ENCODE measurements around the gene PRLR.
"Not testable (repeated sequence)": the region's sequence is repeated elsewhere in the genome, so short reads cannot be mapped to it uniquely, and the experiment has no call there.

PRLR gene

DNA sequence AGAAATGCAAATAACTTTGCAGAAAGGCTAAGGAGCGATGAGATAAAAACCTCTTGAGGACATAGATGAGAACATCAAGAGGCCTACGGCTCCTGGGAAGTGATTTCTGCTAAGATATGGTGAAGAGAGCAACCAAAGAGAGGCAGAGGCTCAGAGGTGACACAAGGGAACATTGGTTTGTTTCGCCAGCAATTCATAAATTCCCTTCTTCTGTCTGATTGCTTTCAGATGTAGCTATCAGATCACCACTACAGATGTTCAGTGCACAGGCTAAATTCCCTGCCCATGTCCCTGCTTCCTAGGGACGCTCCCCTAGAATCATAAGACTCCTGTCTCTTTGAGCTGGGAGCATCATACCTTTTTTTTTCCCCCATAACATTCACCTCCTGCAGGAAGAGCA, 193.8 kb downstream of the PRLR start:
- Histone ChIP-seq H3K27ac (ENCODE audit: low read length) (no peak overlapping the region), H3K79me2 (ENCODE audit: insufficient read depth, low read length) (no peaks in the 10 kb centered on the region), H3K9me3 (ENCODE audit: insufficient read depth, low read length, severe bottlenecking) (no peaks in the 10 kb centered on the region), H3K4me1 (ENCODE audit: insufficient read depth, low read length) (no peaks in the 10 kb centered on the region), H4K20me1 (ENCODE audit: insufficient read depth, low read length) (no peaks in the 10 kb centered on the region), H3K9ac (ENCODE audit: low read depth, low read length) (no peak overlapping the region), H3K4me3 (ENCODE audit: low read depth in 1 of 2, low read length in 2 of 2) (no peak overlapping the region), H2AFZ (ENCODE audit: low read depth, low read length) (no peak overlapping the region), H3K36me3 (ENCODE audit: insufficient read depth, low read length) (no peaks in the 10 kb centered on the region), H3K4me2 (ENCODE audit: insufficient read depth, low read length) (no peak overlapping the region), H3K27me3 (ENCODE audit: insufficient read depth, low read length, poor library complexity) (peaks cover 8% of the 10 kb centered on the region)
- no peak for DNase-seq
- ATAC-seq (ENCODE audit: insufficient read depth, low read depth) = no peak
- no peak for TF ChIP-seq EZH2 (IDR thresholded peaks at IDR 0.05; ENCODE audit: borderline replicate concordance, low read depth, low read length, severe bottlenecking)
- TF ChIP-seq, protein P1, sequence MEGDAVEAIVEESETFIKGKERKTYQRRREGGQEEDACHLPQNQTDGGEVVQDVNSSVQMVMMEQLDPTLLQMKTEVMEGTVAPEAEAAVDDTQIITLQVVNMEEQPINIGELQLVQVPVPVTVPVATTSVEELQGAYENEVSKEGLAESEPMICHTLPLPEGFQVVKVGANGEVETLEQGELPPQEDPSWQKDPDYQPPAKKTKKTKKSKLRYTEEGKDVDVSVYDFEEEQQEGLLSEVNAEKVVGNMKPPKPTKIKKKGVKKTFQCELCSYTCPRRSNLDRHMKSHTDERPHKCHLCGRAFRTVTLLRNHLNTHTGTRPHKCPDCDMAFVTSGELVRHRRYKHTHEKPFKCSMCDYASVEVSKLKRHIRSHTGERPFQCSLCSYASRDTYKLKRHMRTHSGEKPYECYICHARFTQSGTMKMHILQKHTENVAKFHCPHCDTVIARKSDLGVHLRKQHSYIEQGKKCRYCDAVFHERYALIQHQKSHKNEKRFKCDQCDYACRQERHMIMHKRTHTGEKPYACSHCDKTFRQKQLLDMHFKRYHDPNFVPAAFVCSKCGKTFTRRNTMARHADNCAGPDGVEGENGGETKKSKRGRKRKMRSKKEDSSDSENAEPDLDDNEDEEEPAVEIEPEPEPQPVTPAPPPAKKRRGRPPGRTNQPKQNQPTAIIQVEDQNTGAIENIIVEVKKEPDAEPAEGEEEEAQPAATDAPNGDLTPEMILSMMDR (IDR thresholded peaks at IDR 0.05; ENCODE audit: borderline replicate concordance, extremely low read depth, low read length, poor library complexity, severe bottlenecking) = no peak

DNA sequence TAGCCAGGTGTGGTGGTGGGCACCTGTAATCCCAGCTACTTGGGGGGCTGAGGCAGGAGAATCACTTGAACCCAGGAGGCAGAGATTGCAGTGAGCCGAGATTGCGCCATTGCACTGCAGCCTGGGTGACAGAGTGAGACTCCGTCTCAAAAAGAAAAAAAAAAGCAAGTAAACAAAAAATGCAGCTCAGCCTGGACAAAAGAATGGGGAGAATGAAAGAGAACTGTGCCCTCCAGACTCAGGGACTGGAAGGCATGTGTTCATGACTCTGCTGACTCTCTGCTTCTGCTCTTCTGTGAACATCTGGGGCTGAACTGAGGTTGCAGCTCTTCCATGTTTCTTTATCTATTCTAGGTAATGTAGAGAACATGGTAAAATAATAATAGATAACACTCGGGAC, 194.4 kb downstream of the PRLR start:
- not testable (repeated sequence) for H3K4me1 ChIP-seq (ENCODE audit: insufficient read depth, low read length); H3K27me3 ChIP-seq (ENCODE audit: insufficient read depth, low read length, poor library complexity); H3K4me3 ChIP-seq (ENCODE audit: low read depth in 1 of 2, low read length in 2 of 2); H3K27ac ChIP-seq (ENCODE audit: low read length); H3K9me3 ChIP-seq (ENCODE audit: insufficient read depth, low read length, severe bottlenecking); H3K36me3 ChIP-seq (ENCODE audit: insufficient read depth, low read length); H3K79me2 ChIP-seq (ENCODE audit: insufficient read depth, low read length); DNase-seq; H3K9ac ChIP-seq (ENCODE audit: low read depth, low read length); ATAC-seq (ENCODE audit: insufficient read depth, low read depth); H3K4me2 ChIP-seq (ENCODE audit: insufficient read depth, low read length); H4K20me1 ChIP-seq (ENCODE audit: insufficient read depth, low read length); H2AFZ ChIP-seq (ENCODE audit: low read depth, low read length)

DNA sequence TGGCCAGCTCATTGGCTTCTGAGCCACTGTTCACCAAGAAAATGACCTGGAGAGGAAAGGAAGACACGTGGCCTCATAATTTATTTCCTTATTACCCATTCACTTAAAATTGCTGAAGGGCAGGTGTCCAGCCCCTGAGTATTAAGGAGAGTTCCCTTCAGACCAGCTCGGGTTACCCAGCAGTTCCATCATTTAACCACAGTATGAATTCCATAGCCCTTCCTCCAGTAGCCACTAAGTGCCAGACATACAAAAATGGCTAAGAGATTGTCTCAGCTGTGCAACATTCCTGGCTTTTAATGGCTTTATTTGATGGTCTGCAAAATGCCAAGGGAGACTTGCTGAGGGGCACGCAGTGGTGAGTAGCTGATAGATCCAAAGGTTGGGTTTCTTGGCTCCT, 195.0 kb downstream of the PRLR start:
- no peaks in the 10 kb centered on the region for H3K4me1 ChIP-seq (ENCODE audit: insufficient read depth, low read length)
- no peak overlapping the region for H3K27ac ChIP-seq (ENCODE audit: low read length)
- H3K9me3 ChIP-seq (ENCODE audit: insufficient read depth, low read length, severe bottlenecking) = no peaks in the 10 kb centered on the region
- DNase-seq = no peak
- no peaks in the 10 kb centered on the region for H3K36me3 ChIP-seq (ENCODE audit: insufficient read depth, low read length)
- ATAC-seq (ENCODE audit: insufficient read depth, low read depth) = no peak
- TF ChIP-seq EZH2 (IDR thresholded peaks at IDR 0.05; ENCODE audit: borderline replicate concordance, low read depth, low read length, severe bottlenecking) = no peak
- TF ChIP-seq, protein P1 (IDR thresholded peaks at IDR 0.05; ENCODE audit: borderline replicate concordance, extremely low read depth, low read length, poor library complexity, severe bottlenecking) = no peak
- H2AFZ ChIP-seq (ENCODE audit: low read depth, low read length) = no peak overlapping the region
- H3K4me3 ChIP-seq (ENCODE audit: low read depth in 1 of 2, low read length in 2 of 2) = no peak overlapping the region
- no peak overlapping the region for H3K9ac ChIP-seq (ENCODE audit: low read depth, low read length)
- no peaks in the 10 kb centered on the region for H4K20me1 ChIP-seq (ENCODE audit: insufficient read depth, low read length)
- no peak overlapping the region for H3K4me2 ChIP-seq (ENCODE audit: insufficient read depth, low read length)
- H3K79me2 ChIP-seq (ENCODE audit: insufficient read depth, low read length) = no peaks in the 10 kb centered on the region
- H3K27me3 ChIP-seq (ENCODE audit: insufficient read depth, low read length, poor library complexity) = peaks cover 7% of the 10 kb centered on the region

DNA sequence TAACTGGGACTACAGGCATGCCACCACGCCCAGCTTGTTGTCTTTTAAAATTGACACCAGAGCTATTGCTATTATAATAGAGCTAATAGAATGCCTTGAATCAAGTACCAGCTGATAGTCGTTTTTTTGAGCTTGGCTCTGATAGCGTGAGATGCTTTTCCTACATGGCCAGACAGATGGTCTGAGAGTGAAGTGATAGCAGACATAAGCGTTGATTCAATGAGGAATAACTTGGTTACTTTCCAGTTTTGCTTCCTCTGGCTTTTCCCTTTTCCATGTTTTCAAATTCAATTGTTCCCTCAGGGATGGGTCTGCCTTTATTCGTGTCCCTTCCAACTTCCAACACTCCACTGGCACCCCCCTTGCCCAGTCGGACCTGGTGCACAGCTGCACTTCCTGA, 197.9 kb downstream of the PRLR start:
- Histone ChIP-seq H3K27me3 (ENCODE audit: insufficient read depth, low read length, poor library complexity) (peaks cover 15% of the 10 kb centered on the region), H3K4me2 (ENCODE audit: insufficient read depth, low read length) (no peak overlapping the region), H2AFZ (ENCODE audit: low read depth, low read length) (no peak overlapping the region)

More for the DNA sequence above, 197.9 kb downstream of the PRLR start:
- no peaks in the 10 kb centered on the region for H4K20me1 ChIP-seq (ENCODE audit: insufficient read depth, low read length)
- DNase-seq = no peak
- ATAC-seq (ENCODE audit: insufficient read depth, low read depth) = no peak
- no peaks in the 10 kb centered on the region for H3K9me3 ChIP-seq (ENCODE audit: insufficient read depth, low read length, severe bottlenecking)
- TF ChIP-seq EZH2 (IDR thresholded peaks at IDR 0.05; ENCODE audit: borderline replicate concordance, low read depth, low read length, severe bottlenecking) = no peak
- TF ChIP-seq, protein P1 (IDR thresholded peaks at IDR 0.05; ENCODE audit: borderline replicate concordance, extremely low read depth, low read length, poor library complexity, severe bottlenecking) = no peak
- H3K27ac ChIP-seq (ENCODE audit: low read length) = no peak overlapping the region
- H3K4me1 ChIP-seq (ENCODE audit: insufficient read depth, low read length) = no peaks in the 10 kb centered on the region
- no peak overlapping the region for H3K4me3 ChIP-seq (ENCODE audit: low read depth in 1 of 2, low read length in 2 of 2)
- no peaks in the 10 kb centered on the region for H3K79me2 ChIP-seq (ENCODE audit: insufficient read depth, low read length)
- no peak overlapping the region for H3K9ac ChIP-seq (ENCODE audit: low read depth, low read length)
- H3K36me3 ChIP-seq (ENCODE audit: insufficient read depth, low read length) = no peaks in the 10 kb centered on the region
